Mucosa of descending colon (tissue), 3 donors: Measurements from ENCODE around the gene THAP4. TPM values are rescaled to one million over a fixed set of nuclear protein-coding genes. Genes with fewer than 3 reads are reported as not detected.

Source experiments
- ATAC-seq: fragments of 200-7000 bp; cut with Tn5 transposase; one replicate; pipeline ENCODE4 v1.9.1; 2020; ENCODE audit warnings: mild to moderate bottlenecking, moderate library complexity
- DNase-seq, 3 donors: peaks; one replicate each; pipeline ENCODE4 v3.0.0-alpha.2; 2020
- H3K36me3 ChIP-seq: fragments of 200-600 bp; one replicate; pipeline ENCODE4 v1.8.0; 2021; ENCODE audit warnings: low read depth, mild to moderate bottlenecking
- H3K4me1 ChIP-seq: fragments of 200-600 bp; one replicate; pipeline ENCODE4 v1.8.0; 2021; ENCODE audit warnings: low read depth, mild to moderate bottlenecking
- H3K4me3 ChIP-seq: fragments of 200-600 bp; one replicate; pipeline ENCODE4 v1.8.0; 2021; ENCODE audit warnings: mild to moderate bottlenecking
- H3K9me3 ChIP-seq: fragments of 200-600 bp; one replicate; pipeline ENCODE4 v1.8.0; 2021; ENCODE audit warnings: mild to moderate bottlenecking
- CTCF ChIP-seq: fragments of 200-600 bp; IDR thresholded peaks from one replicate; pipeline ENCODE4 v1.8.0; 2022; ENCODE audit warnings: antibody characterized with exemption, mild to moderate bottlenecking
- intact Hi-C, 2 donors: fragments of 100-400 bp; cut with DNase I in 1 of 2; cut with micrococcal nuclease in 1 of 2; formaldehyde crosslinking; loops; one replicate each; pipeline versions ENCODE4 v1.11.0 to v1.11.1; 2022; cut with DNase I, micrococcal nuclease
- total RNA-seq, 3 donors: library from RNA; stranded (reverse); fragmentation: NEBNext Ultra II Directional in 2 of 3; extraction: Animal tissue kit (Norgen Biotek cat#: 25700) in 2 of 3; gene quantifications; one replicate each; pipeline versions ENCODE4 v1.2.1 to v1.2.4, GENCODE V29; 2021 to 2023
- donor health status: DM: no; HTN: no; CAD: no; lungs with moderate emphysema.
- donor health status: DM: no; HTN: no; CAD: no.
- donor health status: DM: no; HTN: yes; CAD: no.

THAP4 gene
- total RNA-seq, 3 donors from 2014 or later, result 67.3 to 86.2 (median 68.8) TPM

- peak; percentile 47 to 80 (median 68) for DNase-seq
- Histone ChIP-seq H3K4me3 (no peak overlapping the region), H3K36me3 (peaks cover 3% of the 10 kb centered on the region), H3K4me1 (no peaks in the 10 kb centered on the region), H3K9me3 (no peaks in the 10 kb centered on the region)
- ATAC-seq, result peak; percentile 77
- TF ChIP-seq CTCF, result peak; percentile 25
- intact Hi-C loops, result no loop called here
Observed at GRCh38 chr2:241659150-241659739, 22.3 kb upstream of the THAP4 start.

DNA sequence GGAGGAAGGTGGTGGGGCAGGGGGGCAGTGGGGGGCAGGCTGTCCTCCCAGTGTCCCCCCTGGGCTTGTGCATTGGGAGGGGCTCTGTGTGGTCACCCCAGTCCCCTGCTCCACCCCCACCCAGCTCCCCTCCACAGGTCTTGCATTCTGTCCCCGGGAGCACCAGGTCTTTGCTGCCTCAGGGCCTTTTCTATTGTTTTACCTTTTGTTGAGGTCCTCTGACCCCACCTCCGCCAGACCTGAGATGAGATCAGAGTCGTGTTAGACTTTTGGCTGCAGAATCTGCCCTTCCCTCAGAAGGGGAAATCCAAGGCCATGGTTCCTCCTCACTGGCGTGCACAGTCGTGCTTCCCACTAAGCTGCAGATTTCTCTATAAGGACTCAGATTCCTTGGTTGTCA lies 21.3 kb upstream of the THAP4 start:
- Histone ChIP-seq H3K36me3 (peaks cover 3% of the 10 kb centered on the region), H3K4me3 (no peak overlapping the region), H3K4me1 (no peaks in the 10 kb centered on the region), H3K9me3 (no peaks in the 10 kb centered on the region)
- intact Hi-C loops, result no loop called here
- DNase-seq (no peak), ATAC-seq (no peak)
- TF ChIP-seq CTCF, result no peak

DNA sequence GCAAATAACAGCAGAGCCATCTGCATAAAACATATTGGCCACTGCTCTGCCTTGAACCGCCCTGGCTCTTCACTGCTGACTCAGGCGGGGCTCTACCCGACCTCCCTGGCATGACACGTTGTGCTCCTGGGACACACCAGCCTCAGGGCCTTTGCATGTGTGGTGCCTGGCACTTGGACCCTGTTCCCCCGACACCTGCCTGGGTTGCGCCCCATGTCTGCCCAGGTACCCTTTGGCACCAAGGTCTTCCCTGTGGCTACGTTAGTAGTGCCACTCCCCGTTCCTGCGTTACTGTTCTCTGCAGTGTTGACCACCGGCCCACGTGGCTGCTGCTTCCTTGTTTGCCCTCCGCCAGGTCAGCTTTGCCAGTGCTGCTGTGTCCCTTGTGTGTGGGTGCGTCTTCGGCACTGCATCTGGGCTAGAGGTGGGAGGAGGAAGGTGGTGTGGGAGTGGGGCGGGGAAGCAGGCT lies 20.9 kb upstream of the THAP4 start:
- Histone ChIP-seq H3K9me3 (no peaks in the 10 kb centered on the region), H3K36me3 (peaks cover 3% of the 10 kb centered on the region), H3K4me1 (no peaks in the 10 kb centered on the region), H3K4me3 (no peak overlapping the region)
- no peak for TF ChIP-seq CTCF
- intact Hi-C loops, result no loop called here
- DNase-seq, result no peak
- ATAC-seq, result no peak

DNA sequence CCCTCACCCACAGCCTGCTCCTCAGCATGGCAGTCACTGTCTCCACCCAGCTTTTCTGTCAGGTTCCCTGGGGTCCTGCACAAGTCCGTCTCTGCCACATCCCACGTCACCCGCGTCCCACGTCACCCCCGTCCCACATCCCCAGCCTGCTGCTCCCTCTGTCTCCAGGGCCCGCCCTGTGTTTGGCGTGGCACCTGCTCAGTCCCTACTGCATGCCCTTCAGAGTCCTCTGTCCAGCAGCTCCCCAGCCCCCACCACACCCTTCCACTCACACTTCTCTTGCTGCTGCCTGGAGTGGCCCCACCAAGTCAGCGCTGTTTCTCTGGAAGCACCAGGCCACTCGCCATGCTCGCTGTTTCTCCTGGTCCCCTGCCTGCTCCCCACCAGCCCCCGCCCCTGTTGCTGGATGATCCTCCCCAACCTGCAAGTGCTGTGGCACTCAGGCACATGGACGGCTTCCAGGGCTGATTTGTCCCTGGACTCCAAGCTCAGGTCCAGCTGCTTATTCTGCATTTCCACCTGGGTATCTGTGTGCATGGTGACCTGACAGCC lies 19.3 kb upstream of the THAP4 start:
- ATAC-seq, result no peak
- H3K4me3 ChIP-seq, result no peak overlapping the region
- intact Hi-C loops, result no loop called here
- H3K36me3 ChIP-seq, result peaks cover 3% of the 10 kb centered on the region
- DNase-seq, result no peak
- no peaks in the 10 kb centered on the region for H3K9me3 ChIP-seq
- TF ChIP-seq CTCF, result no peak
- H3K4me1 ChIP-seq, result no peaks in the 10 kb centered on the region

DNA sequence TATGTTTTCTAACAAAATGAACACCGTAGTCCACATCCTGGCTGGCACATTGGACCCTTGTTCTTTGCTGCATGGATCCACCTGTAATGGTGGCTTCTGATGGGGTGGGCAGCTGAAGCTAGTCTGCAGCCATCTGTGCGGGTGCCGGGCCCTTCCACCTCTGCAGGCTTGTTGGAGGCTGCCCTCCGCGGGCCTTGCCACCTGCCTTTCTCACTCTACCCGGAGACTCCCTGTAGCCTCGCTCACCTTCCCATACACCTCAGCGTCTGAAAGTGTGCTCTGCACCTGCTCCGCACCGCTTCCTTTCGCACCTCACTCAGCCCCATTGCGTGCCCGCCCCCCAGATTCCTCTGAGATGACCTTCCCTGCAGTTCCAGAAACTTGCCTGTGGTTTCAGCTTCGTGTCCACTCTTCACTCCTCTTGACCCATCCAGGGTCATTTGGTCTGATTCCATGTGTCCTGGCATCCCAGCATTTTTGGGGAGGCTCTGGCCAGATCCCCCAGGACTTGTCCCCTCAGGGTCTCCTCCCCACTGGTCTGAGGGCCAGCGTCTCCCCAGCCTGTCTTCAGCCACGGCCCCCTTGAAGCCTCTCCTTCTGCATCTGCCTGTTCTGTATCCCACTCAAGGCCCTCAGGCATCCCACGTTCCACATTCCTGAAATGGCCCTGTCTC lies 18.7 kb upstream of the THAP4 start:
- no peak for TF ChIP-seq CTCF
- ATAC-seq, result no peak
- intact Hi-C loops, result no loop called here

More for the DNA sequence above, 18.7 kb upstream of the THAP4 start:
- no peak overlapping the region for H3K4me3 ChIP-seq
- H3K36me3 ChIP-seq, result peaks cover 3% of the 10 kb centered on the region
- no peaks in the 10 kb centered on the region for H3K9me3 ChIP-seq
- DNase-seq, result no peak
- H3K4me1 ChIP-seq, result no peaks in the 10 kb centered on the region
